HG02884 (cell line): ENCODE data around the gene RAD51B.

Experiments used
- ATAC-seq: cut with Tn5 transposase; IDR thresholded peaks from one replicate; pipeline ENCODE4 v1.9.1; 2021; ENCODE audit warnings: mild to moderate bottlenecking, moderate library complexity; ENCODE audit not compliant: unreplicated experiment

The RAD51B gene

GRCh38 chr14:68343534-68344118 is 524.0 kb downstream of the RAD51B start:
- ATAC-seq: no peak

GRCh38 chr14:68345738-68346137 is 526.2 kb downstream of the RAD51B start:
- no peak for ATAC-seq

GRCh38 chr14:68346556-68347343 is 527.2 kb downstream of the RAD51B start:
- no peak for ATAC-seq

DNA sequence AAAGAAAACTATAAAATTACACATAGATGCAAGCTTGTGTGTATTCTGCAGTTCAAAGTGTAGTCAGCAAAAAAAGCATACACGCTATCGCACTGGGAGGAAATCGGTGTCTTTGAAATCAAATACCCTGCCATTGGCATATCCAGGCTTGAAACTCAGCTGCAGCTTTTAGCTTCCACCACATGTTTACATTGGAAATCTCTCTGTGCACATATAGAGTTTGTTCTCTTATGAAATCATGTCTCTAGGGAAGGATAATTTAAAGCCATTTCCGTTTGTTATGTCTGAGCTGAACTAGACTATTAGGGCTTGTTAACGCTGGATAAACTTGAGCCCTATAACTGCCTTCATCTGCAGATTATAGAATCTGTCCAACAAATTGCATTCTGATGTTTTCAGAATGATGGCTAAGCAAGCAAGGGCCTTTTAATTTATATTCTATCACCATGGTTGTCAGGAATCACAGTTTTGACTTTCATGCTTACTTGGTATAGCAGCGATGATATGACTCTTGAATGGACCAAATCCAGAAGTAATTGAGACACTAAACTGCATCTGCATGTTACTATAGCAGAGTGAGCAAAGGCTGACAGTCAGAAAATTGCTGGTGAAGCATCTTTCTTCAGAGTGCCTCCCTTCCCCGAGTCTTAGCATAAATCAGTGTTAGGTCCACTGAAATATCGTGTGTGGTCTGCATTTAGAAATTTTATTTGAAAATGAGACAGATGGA is 530.5 kb downstream of the RAD51B start:
- ATAC-seq: no peak

- no peak for ATAC-seq
Observed at GRCh38 chr14:68355415-68355814, 535.8 kb downstream of the RAD51B start.

- no peak for ATAC-seq
Observed at GRCh38 chr14:68357777-68358176, 538.2 kb downstream of the RAD51B start.

GRCh38 chr14:68358500-68358899 is 538.9 kb downstream of the RAD51B start:
- ATAC-seq: no peak

GRCh38 chr14:68359022-68359836 is 539.6 kb downstream of the RAD51B start:
- ATAC-seq: no peak

DNA sequence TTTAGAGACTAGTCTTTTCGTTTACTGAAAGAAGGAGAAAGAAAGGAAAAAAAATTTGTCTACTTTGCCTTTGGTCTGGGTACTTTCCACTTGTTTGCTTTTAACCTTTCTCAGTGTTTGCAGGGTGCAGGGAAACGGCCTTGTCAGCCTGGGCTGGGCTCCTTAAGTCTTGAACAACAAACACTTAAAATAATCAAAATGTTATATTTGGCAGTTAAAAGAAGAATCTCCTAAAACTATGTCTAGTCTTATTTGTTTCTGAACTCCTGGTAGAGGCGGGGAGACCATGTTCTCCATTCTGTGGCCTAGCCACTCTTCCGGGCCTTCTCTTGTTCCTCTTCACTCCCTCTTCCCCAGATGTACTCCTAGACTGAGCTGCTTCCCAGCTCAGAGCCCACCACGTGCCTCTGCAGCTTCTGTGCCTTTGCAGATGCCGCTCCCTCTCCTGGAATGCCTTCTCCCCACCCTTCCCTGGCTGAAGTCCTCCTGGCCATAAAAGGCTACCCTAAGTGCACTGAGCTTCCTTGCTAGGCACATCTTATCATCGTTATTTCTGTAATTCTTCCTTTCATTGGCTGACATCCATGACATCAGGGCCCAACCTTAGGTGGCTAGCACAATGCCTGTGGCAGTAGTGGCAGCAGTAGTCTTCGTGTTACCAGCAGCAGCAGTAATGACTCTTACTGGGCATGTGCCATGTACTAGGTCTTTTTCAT is 540.4 kb downstream of the RAD51B start:
- no peak for ATAC-seq

- ATAC-seq: no peak
Observed at GRCh38 chr14:68361231-68361630, 541.7 kb downstream of the RAD51B start.

- no peak for ATAC-seq
Observed at GRCh38 chr14:68362846-68363245, 543.3 kb downstream of the RAD51B start.

DNA sequence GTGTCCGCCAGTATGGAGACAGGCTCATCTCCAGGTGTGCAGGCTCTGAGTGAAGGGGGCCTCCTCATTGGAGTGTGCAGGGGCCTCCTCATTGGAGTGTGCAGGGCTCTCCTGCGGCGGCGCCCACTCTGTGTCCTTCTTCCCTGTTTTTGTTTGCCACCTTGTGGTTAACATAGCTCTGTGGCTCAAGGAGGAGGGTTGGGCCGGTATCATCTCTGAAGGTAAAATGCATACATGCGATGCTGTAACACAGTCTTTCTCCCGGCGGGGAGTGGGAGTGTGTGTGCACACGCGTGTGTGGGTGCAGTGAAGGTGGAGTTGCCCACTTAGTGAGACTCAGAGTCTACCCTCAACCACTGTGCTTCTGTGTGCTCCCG is 543.9 kb downstream of the RAD51B start:
- no peak for ATAC-seq

- ATAC-seq: no peak
Observed at GRCh38 chr14:68363843-68364767, 544.5 kb downstream of the RAD51B start.

DNA sequence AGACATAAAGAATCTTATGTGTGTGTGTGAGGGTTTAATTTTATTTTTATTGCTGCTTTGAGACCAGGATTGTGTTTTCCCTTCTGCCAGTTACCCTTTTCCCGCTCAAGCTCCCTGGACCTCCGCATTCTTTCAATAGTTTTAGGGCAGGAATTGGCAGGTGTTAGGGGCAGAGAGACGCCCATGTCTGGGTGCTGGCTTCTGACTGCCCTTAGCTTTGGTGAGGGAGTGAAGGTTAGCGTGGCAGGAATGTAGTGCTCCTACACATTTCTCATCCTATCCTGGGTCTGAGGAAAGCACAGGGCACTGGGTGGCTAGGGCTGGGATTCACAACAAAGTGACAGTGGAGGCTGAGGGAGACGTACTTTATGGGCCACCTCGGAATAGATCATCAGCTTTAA is 545.2 kb downstream of the RAD51B start:
- ATAC-seq: no peak

DNA sequence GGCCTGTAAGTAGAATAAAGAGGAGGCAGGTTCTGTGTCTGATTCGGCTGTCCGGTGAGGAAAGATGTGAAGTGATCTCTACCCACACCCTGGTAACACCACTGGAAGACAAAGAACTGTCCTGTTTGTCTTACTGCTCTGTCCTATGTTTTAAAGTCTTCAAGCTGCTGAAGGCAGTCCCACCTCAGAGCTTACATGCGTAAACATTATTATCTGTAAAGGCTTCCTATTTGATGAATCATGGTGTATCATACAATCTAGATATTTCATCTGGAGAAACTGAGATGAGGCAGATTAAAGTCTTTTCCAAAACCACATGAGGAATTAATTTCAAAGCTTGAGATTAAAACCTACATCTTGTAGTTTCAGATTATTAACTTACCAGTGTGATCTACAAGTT is 545.6 kb downstream of the RAD51B start:
- ATAC-seq: no peak

GRCh38 chr14:68366656-68367055 is 547.1 kb downstream of the RAD51B start:
- no peak for ATAC-seq

- no peak for ATAC-seq
Observed at GRCh38 chr14:68367536-68367935, 548.0 kb downstream of the RAD51B start.

DNA sequence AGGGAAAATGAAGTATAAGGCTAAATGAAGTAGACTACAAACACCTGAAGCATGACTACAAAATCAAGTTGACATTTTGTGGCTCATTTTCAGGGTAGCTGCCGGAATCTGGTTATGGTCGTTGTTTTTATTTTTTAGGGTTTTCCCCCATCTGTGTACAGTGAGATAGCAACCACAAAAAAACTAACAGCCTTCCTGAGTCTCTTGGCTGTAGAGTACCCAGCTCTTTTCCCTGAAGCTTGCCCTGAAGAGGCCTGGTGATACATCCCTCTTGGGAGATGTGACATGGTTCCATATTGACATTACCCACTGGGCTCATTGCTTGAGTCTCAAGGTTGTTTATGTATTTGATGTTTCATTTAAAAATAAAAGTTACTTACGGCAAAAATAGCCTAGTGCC is 549.3 kb downstream of the RAD51B start:
- no peak for ATAC-seq

DNA sequence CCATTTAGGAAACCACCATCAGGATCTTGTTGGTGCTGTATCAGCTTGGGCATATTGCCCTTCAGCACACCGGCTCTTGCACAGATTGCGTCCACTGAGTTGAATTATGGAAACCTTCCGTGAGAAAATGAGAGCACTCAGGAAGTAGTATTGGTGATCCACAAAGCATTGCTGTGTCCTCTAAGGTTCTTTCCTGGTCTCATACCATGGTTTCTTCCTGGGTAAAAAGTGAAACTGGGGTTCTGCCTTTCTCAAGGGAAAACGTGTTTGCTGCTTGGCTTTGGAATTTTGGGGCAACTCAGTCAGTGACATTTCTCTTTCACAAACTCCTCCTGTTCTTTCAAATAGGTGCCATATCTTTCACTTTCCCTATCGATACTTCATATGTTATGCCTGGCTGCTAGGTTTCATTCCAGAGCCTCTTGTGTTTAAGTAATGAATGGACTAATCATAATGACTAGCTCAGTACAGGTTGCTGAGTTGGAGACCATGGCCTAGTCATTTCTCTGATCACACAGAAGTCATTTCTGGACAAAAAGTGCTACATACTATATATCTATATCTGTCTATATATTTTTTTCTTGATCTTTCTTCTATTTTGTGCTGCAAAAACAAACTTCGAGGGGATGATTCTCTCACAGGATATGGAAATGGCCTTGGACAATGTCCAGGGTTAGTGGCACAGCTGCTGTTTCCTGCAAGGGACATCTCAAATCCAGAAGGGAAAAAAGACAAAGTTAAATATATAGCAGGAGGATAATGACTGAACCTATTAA is 549.9 kb downstream of the RAD51B start:
- no peak for ATAC-seq
